Loucy (cell line): ENCODE measurements around the gene NKX2-3.

ENCODE experiments used
- H2AFZ ChIP-seq: fragments of 200-600 bp; sonication (generic); 2 replicates; pipeline ENCODE4 v1.6.0; 2016; ENCODE audit warnings: antibody characterized with exemption, mild to moderate bottlenecking, low read length, moderate library complexity
- H3F3A ChIP-seq: fragments of 200-600 bp; 2 replicates; pipeline ENCODE4 v1.6.0; 2016; ENCODE audit warnings: antibody characterized with exemption, low read depth, mild to moderate bottlenecking
- H3K27me3 ChIP-seq: fragments of 200-600 bp; sonication (generic); 2 replicates; pipeline ENCODE4 v1.6.1; 2014; ENCODE audit warnings: low read length, mild to moderate bottlenecking; ENCODE audit not compliant: insufficient read depth, poor library complexity, severe bottlenecking
- H3K36me3 ChIP-seq: fragments of 200-600 bp; sonication (generic); 2 replicates; pipeline ENCODE4 v1.6.1; 2016; ENCODE audit warnings: low read length; ENCODE audit not compliant: insufficient read depth
- H3K4me1 ChIP-seq: fragments of 200-600 bp; sonication (generic); 2 replicates; pipeline ENCODE4 v1.5.1; 2014; ENCODE audit warnings: low read length, mild to moderate bottlenecking; ENCODE audit not compliant: insufficient read depth, poor library complexity, severe bottlenecking
- H3K4me2 ChIP-seq: fragments of 200-600 bp; sonication (generic); 2 replicates; pipeline ENCODE4 v1.6.0; 2014; ENCODE audit warnings: antibody characterized with exemption, low read length, low read depth, mild to moderate bottlenecking; ENCODE audit not compliant: poor library complexity, severe bottlenecking
- H3K4me3 ChIP-seq: fragments of 200-600 bp; sonication (generic); 2 replicates; pipeline ENCODE4 v1.5.1; 2014; ENCODE audit warnings: low read length, mild to moderate bottlenecking, mixed read lengths; ENCODE audit not compliant: poor library complexity, severe bottlenecking
- H3K79me2 ChIP-seq: fragments of 200-600 bp; sonication (generic); 2 replicates; pipeline ENCODE4 v1.6.1; 2014; ENCODE audit warnings: low read length; ENCODE audit not compliant: insufficient read depth
- H3K9ac ChIP-seq: fragments of 200-600 bp; sonication (generic); 2 replicates; pipeline ENCODE4 v1.6.0; 2014; ENCODE audit warnings: mild to moderate bottlenecking, low read depth, low read length, moderate library complexity; ENCODE audit not compliant: poor library complexity, severe bottlenecking
- H3K9me2 ChIP-seq: fragments of 200-600 bp; sonication (generic); replicated peaks from 2 replicates; pipeline ENCODE4 v1.6.1; 2016; ENCODE audit warnings: low read depth, low read length, mixed read lengths
- H3K9me3 ChIP-seq: fragments of 200-600 bp; sonication (generic); 2 replicates; pipeline ENCODE4 v1.6.1; 2014; ENCODE audit warnings: mild to moderate bottlenecking, antibody characterized with exemption, low read length, low read depth; ENCODE audit not compliant: insufficient read depth
- H4K20me1 ChIP-seq: fragments of 200-600 bp; sonication (generic); 2 replicates; pipeline ENCODE4 v1.6.0; 2014; ENCODE audit warnings: antibody characterized with exemption, low read length, mild to moderate bottlenecking; ENCODE audit not compliant: insufficient read depth, poor library complexity, severe bottlenecking
- EZH2phosphoT487 ChIP-seq: fragments of 200-600 bp; IDR thresholded peaks from 2 replicates; pipeline ENCODE4 v1.6.1; 2018; ENCODE audit warnings: antibody characterized with exemption, mild to moderate bottlenecking, moderate library complexity, borderline replicate concordance
- TF ChIP-seq, protein P1 (sequence below): fragments of 200-600 bp; sonication (generic); conservative IDR thresholded peaks from 2 replicates; pipeline ENCODE4 v1.5.1; 2014; ENCODE audit warnings: mild to moderate bottlenecking, antibody characterized with exemption, low read length

Gene NKX2-3

DNA sequence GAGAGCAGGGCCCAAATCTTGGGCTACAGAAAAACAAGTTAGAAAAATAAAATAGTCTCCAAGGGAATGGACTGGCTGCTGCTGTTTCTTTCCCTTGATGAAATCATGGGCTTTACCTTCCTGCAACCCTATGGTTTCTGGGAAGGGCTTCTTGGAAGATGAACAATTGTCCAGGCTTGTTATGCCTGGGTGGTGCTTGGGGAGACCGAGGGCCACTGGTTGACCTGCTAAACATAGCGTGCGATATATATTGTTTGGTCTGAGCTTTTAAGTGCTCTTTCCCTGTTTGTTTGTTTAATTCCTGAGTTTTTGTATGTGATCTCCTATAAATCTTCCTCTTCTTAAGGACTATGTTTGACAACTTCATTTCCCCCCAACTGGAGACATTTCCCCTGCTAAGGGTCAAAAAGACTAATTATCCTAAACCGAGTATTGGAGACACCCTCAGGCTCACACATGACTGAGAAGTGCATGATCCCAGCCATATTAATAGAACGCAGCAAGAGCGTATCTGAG is 49.6 kb downstream of the NKX2-3 start:
- no peak overlapping the region for H2AFZ ChIP-seq
- no peaks in the 10 kb centered on the region for H3K79me2 ChIP-seq
- no peaks in the 10 kb centered on the region for H3F3A ChIP-seq
- no peak overlapping the region for H3K9ac ChIP-seq
- H3K4me3 ChIP-seq: no peak overlapping the region
- H3K9me2 ChIP-seq: no peaks in the 10 kb centered on the region
- no peaks in the 10 kb centered on the region for H4K20me1 ChIP-seq
- no peaks in the 10 kb centered on the region for H3K36me3 ChIP-seq
- H3K4me1 ChIP-seq: no peaks in the 10 kb centered on the region
- H3K27me3 ChIP-seq: no peaks in the 10 kb centered on the region
- no peaks in the 10 kb centered on the region for H3K9me3 ChIP-seq
- no peak for TF ChIP-seq EZH2phosphoT487
- TF ChIP-seq, protein P1, sequence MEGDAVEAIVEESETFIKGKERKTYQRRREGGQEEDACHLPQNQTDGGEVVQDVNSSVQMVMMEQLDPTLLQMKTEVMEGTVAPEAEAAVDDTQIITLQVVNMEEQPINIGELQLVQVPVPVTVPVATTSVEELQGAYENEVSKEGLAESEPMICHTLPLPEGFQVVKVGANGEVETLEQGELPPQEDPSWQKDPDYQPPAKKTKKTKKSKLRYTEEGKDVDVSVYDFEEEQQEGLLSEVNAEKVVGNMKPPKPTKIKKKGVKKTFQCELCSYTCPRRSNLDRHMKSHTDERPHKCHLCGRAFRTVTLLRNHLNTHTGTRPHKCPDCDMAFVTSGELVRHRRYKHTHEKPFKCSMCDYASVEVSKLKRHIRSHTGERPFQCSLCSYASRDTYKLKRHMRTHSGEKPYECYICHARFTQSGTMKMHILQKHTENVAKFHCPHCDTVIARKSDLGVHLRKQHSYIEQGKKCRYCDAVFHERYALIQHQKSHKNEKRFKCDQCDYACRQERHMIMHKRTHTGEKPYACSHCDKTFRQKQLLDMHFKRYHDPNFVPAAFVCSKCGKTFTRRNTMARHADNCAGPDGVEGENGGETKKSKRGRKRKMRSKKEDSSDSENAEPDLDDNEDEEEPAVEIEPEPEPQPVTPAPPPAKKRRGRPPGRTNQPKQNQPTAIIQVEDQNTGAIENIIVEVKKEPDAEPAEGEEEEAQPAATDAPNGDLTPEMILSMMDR: no peak
- H3K4me2 ChIP-seq: no peak overlapping the region

DNA sequence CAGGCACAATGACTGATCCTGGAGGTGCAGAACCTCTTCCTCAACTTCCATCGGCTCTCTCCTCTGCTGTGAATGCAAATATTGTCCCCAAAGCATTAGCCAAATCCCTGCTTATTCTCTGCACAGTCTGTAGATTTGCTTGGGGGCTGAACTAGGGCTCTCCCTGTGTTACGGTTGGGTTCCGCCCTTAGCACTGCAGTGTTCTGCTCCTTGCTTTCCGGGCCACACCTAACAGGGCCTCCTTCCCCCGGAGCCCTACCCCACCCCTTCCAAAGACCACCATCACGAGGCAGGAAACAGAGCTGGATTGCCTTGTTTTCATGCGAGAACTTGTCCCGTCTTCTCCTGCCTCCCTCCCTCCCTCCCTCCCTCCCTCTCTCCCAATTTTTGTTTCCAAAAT is 50.9 kb downstream of the NKX2-3 start:
- TF ChIP-seq, protein P1: no peak
- no peak for TF ChIP-seq EZH2phosphoT487
- Histone ChIP-seq H3K27me3 (no peaks in the 10 kb centered on the region), H3F3A (no peaks in the 10 kb centered on the region), H3K4me1 (no peaks in the 10 kb centered on the region), H3K9me2 (no peaks in the 10 kb centered on the region), H3K9ac (no peak overlapping the region), H3K9me3 (no peaks in the 10 kb centered on the region), H4K20me1 (no peaks in the 10 kb centered on the region), H3K36me3 (no peaks in the 10 kb centered on the region), H3K4me2 (no peak overlapping the region), H2AFZ (no peak overlapping the region), H3K4me3 (no peak overlapping the region), H3K79me2 (no peaks in the 10 kb centered on the region)
